ENCODE results near the gene AUTS2. TPM values are rescaled to one million over a fixed set of nuclear protein-coding genes. Genes with fewer than 3 reads are reported as not detected.

The AUTS2 gene
- total RNA-seq, 5 donors from 2014 or later (not counting 1 experiment from before 2014, with no cell fraction given) = 10.6 to 66.2 (median 37.6) TPM

DNA sequence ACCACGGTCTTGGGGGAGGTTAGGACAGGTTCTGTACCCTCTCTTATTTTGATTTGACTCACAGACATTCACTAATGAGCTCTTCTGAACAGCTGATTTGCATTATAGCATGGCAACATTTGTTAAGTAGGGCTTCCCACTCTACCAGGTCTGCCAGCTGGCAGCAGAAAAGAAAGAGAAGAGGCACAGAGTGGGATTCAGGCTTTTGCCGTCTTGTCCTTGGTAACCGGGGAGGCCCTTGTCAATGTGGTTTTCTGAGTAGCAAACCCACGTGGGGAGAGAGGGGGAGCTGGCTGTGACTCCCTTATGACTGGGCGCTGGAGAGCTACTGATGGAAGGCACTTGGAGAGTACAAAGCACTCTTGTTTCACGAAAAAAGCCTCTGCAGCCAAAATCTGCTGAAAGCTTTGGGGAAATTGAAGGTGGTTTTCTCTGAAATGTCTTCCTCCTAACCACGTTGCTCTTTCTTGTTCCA, 1178.4 kb downstream of the AUTS2 start:
- peaks cover 3% of the 10 kb centered on the region for H3K36me3 Mint-ChIP-seq
- peaks cover 42 to 51% (median 43%) of the 10 kb centered on the region in 3 donors for H3K4me1 Mint-ChIP-seq
- WGBS (ENCODE audit: insufficient coverage) = 23% methylated on average over 4 of the region's 7 CpGs
- no peak overlapping the region for H3K4me3 ChIP-seq (ENCODE audit: control insufficient read depth in 1 of 2, extremely low read depth in 1 of 2, low read length in 1 of 2)
- no peaks in the 10 kb centered on the region for H3K27me3 ChIP-seq (replicated peaks in 1 of 2; ENCODE audit: control insufficient read depth in 2 of 2, extremely low read depth in 1 of 2, insufficient read depth in 2 of 2, low read length in 1 of 2)
- H3K9me3 ChIP-seq = no peaks in the 10 kb centered on the region
- H3K9me3 Mint-ChIP-seq = no peaks in the 10 kb centered on the region
- H3K36me3 ChIP-seq (ENCODE audit: control insufficient read depth in 2 of 2, extremely low read depth in 1 of 2, insufficient read depth in 1 of 2, low read length in 1 of 2) = peaks cover 3 to 26% of the 10 kb centered on the region in 2 donors
- ATAC-seq (replicated peaks in 1 of 4) = peak in 3 of 4 experiments; percentile 36 to 43 (median 38)
- CTCF ChIA-PET = no interaction called here
- DNase-seq = peak in 4 of 35 experiments; percentile 5 to 43 (median 18)
- peak overlapping the region; percentile 65 for H3K27ac ChIP-seq (ENCODE audit: low read length)
- peaks cover 0 to 4% of the 10 kb centered on the region in 2 donors for H3K27me3 Mint-ChIP-seq
- H3K27ac Mint-ChIP-seq = peak overlapping the region; percentile 76 to 84
- POLR2A ChIA-PET = interaction anchor here in 1 of 2 donors (0.7 to 1.1 kb wide), 2 partner anchors 11 to 12 kb away, joined by 3 read pairs; no protein-coding TSS in a partner anchor
- peak overlapping the region in 1 of 3 donors; percentile 45 for H3K4me3 Mint-ChIP-seq
- H3K4me1 ChIP-seq (ENCODE audit: control insufficient read depth in 1 of 2, extremely low read depth in 1 of 2, insufficient read depth in 2 of 2, low read length in 2 of 2) = peaks cover 33 to 44% of the 10 kb centered on the region in 2 experiments

DNA sequence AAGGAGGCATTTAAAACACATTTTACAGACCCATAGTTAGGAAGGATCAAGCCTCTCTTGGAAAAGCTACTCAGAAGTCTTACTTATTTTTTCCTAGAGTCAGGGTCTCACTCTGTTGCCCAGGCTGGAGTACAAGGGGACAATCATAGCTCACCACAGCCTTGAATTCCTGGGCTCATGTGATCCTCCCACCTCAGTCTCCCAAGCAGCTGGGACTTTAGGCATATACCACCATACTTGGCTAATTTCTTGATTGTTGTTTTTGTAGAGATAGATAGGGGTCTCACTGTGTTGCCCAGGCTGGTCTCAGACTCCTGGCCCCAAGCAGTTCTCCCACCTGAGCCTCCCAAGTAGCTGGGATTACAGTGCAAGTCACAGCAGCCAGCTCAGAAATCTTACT, 1179.0 kb downstream of the AUTS2 start:
- POLR2A ChIA-PET = interaction anchor here (0.6 to 1.1 kb wide), 2 partner anchors 11 to 319 kb away, joined by 3 read pairs; no protein-coding TSS in a partner anchor
- Mint-ChIP-seq H3K9me3 (no peaks in the 10 kb centered on the region), H3K27me3 (peaks cover 0 to 4% of the 10 kb centered on the region in 2 donors), H3K4me1 (peaks cover 42 to 51% (median 43%) of the 10 kb centered on the region in 3 donors), H3K27ac (peak overlapping the region in 1 of 2 donors; percentile 84), H3K4me3 (peak overlapping the region in 1 of 3 donors; percentile 45), H3K36me3 (no peaks in the 10 kb centered on the region)
- Histone ChIP-seq H3K36me3 (ENCODE audit: control insufficient read depth in 2 of 2, extremely low read depth in 1 of 2, insufficient read depth in 1 of 2, low read length in 1 of 2) (peaks cover 6 to 26% of the 10 kb centered on the region in 2 donors), H3K27me3 (replicated peaks in 1 of 2; ENCODE audit: control insufficient read depth in 2 of 2, extremely low read depth in 1 of 2, insufficient read depth in 2 of 2, low read length in 1 of 2) (no peaks in the 10 kb centered on the region), H3K4me3 (ENCODE audit: control insufficient read depth in 1 of 2, extremely low read depth in 1 of 2, low read length in 1 of 2) (no peak overlapping the region), H3K9me3 (no peaks in the 10 kb centered on the region), H3K27ac (ENCODE audit: low read length) (peak overlapping the region; percentile 65), H3K4me1 (ENCODE audit: control insufficient read depth in 1 of 2, extremely low read depth in 1 of 2, insufficient read depth in 2 of 2, low read length in 2 of 2) (peaks cover 33 to 44% of the 10 kb centered on the region in 2 experiments)
- DNase-seq (no peak), ATAC-seq (replicated peaks in 1 of 4) (no peak)
- CTCF ChIA-PET = interaction anchor here in 1 of 2 donors (1.3 kb wide), 1 partner anchor 11 kb away, joined by 4 read pairs; no protein-coding TSS in a partner anchor

DNA sequence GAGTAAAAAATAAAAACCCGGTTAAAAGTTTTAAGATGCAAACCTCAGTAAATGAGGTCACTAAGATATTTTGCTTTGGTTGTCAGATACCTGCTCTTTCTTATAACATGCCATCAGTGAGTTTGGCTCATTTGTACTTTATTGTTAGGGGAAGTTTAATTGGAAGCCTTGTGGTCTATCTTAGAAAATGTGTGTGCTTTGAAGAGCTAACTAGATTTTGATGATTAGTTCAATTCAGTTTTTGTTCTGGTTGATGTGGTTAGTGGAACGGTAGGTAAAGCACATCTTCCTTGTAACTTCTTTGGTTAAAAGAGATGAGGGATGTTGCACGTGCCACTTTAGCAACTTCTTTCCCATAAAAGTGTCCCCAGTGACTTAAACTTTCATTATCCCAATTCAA, 1180.3 kb downstream of the AUTS2 start:
- Histone ChIP-seq H3K27ac (ENCODE audit: low read length) (peak overlapping the region; percentile 65), H3K4me1 (ENCODE audit: control insufficient read depth in 1 of 2, extremely low read depth in 1 of 2, insufficient read depth in 2 of 2, low read length in 2 of 2) (peaks cover 33 to 40% of the 10 kb centered on the region in 2 experiments), H3K27me3 (replicated peaks in 1 of 2; ENCODE audit: control insufficient read depth in 2 of 2, extremely low read depth in 1 of 2, insufficient read depth in 2 of 2, low read length in 1 of 2) (no peaks in the 10 kb centered on the region), H3K36me3 (ENCODE audit: control insufficient read depth in 2 of 2, extremely low read depth in 1 of 2, insufficient read depth in 1 of 2, low read length in 1 of 2) (peaks cover 6 to 25% of the 10 kb centered on the region in 2 donors), H3K9me3 (no peaks in the 10 kb centered on the region), H3K4me3 (ENCODE audit: control insufficient read depth in 1 of 2, extremely low read depth in 1 of 2, low read length in 1 of 2) (peak overlapping the region in 1 of 2 donors; percentile 24)
- ATAC-seq (replicated peaks in 1 of 4) (peak in 2 of 4 experiments; percentile 42 to 81), DNase-seq (peak in 1 of 35 experiments; percentile 54)
- WGBS (ENCODE audit: insufficient coverage) = no CpG with 5 or more reads among the region's 3 CpGs
- Mint-ChIP-seq H3K27ac (peak overlapping the region; percentile 4 to 18), H3K9me3 (no peaks in the 10 kb centered on the region), H3K27me3 (peaks cover 0 to 4% of the 10 kb centered on the region in 2 donors), H3K4me1 (peaks cover 42 to 51% (median 43%) of the 10 kb centered on the region in 3 donors), H3K4me3 (peak overlapping the region in 2 of 3 donors; percentile 2 to 54), H3K36me3 (no peaks in the 10 kb centered on the region)
- ChIA-PET POLR2A (interaction anchor here (0.6 kb wide), 2 partner anchors 9 to 84 kb away, joined by 3 read pairs; no protein-coding TSS in a partner anchor), CTCF (interaction anchor here in 1 of 2 donors (0.7 to 1.3 kb wide), 4 partner anchors 8 to 34 kb away, joined by 3 read pairs; no protein-coding TSS in a partner anchor)

DNA sequence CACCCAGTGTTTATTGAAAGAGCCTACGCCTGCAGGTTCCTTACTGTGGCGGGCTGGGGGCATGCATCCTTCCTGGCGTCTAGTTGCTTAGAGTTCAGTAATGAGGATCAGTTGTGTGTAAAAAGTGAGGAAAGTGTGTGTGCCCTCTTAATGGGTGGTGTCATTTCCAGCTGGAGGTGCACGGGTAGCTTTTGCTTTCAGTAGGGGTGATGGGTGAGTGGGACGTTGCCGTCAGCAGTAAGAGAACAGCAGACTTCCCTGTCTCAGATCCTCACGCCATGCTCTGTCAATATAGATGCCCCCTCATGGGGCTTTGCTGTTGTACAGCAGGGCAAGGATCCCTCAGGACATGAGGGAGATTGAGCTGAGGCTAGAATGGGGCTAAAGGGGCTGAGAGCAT, 1181.0 kb downstream of the AUTS2 start:
- peak in 1 of 35 experiments; percentile 43 for DNase-seq
- H3K27me3 Mint-ChIP-seq = peaks cover 0 to 4% of the 10 kb centered on the region in 2 donors
- ChIA-PET POLR2A (interaction anchor here in 1 of 2 donors (0.6 kb wide), 1 partner anchor 40 kb away, joined by 3 read pairs; no protein-coding TSS in a partner anchor), CTCF (interaction anchor here in 1 of 2 donors (1.1 to 1.3 kb wide), 2 partner anchors 9 to 22 kb away, joined by 3 read pairs; no protein-coding TSS in a partner anchor)
- H3K9me3 Mint-ChIP-seq = no peaks in the 10 kb centered on the region
- no peaks in the 10 kb centered on the region for H3K27me3 ChIP-seq (replicated peaks in 1 of 2; ENCODE audit: control insufficient read depth in 2 of 2, extremely low read depth in 1 of 2, insufficient read depth in 2 of 2, low read length in 1 of 2)
- peak overlapping the region; percentile 59 to 83 for H3K27ac Mint-ChIP-seq
- H3K36me3 ChIP-seq (ENCODE audit: control insufficient read depth in 2 of 2, extremely low read depth in 1 of 2, insufficient read depth in 1 of 2, low read length in 1 of 2) = peaks cover 6 to 21% of the 10 kb centered on the region in 2 donors
- peaks cover 42 to 51% (median 43%) of the 10 kb centered on the region in 3 donors for H3K4me1 Mint-ChIP-seq
- H3K27ac ChIP-seq (ENCODE audit: low read length) = peak overlapping the region; percentile 65
- H3K4me3 Mint-ChIP-seq = peak overlapping the region; percentile 41 to 58 (median 54)
- no peaks in the 10 kb centered on the region for H3K36me3 Mint-ChIP-seq
- no peaks in the 10 kb centered on the region for H3K9me3 ChIP-seq
- peaks cover 33 to 40% of the 10 kb centered on the region in 2 experiments for H3K4me1 ChIP-seq (ENCODE audit: control insufficient read depth in 1 of 2, extremely low read depth in 1 of 2, insufficient read depth in 2 of 2, low read length in 2 of 2)
- peak overlapping the region in 1 of 2 donors; percentile 24 for H3K4me3 ChIP-seq (ENCODE audit: control insufficient read depth in 1 of 2, extremely low read depth in 1 of 2, low read length in 1 of 2)
- WGBS (ENCODE audit: insufficient coverage) = 65% methylated on average over 3 of the region's 7 CpGs
- peak in 2 of 4 experiments; percentile 54 to 68 for ATAC-seq (replicated peaks in 1 of 4)

DNA sequence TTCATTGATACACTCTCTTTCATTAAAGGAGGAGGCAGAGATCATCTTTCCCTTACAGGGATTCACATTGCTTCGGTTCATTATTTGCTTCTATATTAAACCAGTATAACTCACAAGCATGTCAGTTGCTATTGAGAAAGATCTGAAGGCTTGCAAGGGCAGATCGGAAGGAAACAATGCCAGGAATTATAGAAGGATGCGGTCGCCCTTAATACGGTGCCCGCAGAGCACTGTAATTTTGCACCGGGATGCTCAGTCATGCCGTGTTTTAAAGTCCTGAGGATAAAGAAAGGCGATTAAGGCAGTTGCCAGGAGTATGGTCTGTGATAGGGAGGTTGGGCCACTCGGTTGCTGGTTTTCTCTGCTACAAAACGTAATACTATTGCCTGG, 1183.6 kb downstream of the AUTS2 start:
- CTCF ChIA-PET = no interaction called here
- peaks cover 32 to 34% (median 33%) of the 10 kb centered on the region in 3 donors for H3K4me1 Mint-ChIP-seq
- ATAC-seq (replicated peaks in 1 of 4) = no peak

DNA sequence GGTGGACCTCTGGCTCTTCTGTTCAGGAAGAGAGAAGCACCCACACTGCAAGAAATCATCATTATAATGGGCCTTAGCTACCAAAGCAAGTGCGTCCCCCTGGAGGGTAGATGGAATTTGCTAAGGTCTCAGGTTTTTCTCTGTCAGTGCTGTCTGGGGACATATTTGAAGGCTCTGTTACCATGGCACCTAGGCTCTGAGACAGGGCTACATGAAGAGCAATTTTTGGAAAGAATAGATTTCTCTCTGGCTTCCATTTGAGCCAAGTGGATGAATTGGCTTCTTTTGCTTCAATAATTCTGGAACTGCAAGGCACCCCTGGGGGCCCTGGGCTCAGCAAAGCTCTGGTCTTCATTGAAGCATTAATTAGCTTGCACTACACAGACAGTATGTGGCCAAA, 1184.5 kb downstream of the AUTS2 start:
- WGBS (ENCODE audit: insufficient coverage) = no CpG with 5 or more reads among the region's 1 CpG
- POLR2A ChIA-PET = no interaction called here
- CTCF ChIA-PET = no interaction called here
- H3K36me3 ChIP-seq (ENCODE audit: control insufficient read depth in 2 of 2, extremely low read depth in 1 of 2, insufficient read depth in 1 of 2, low read length in 1 of 2) = peaks cover 10 to 37% of the 10 kb centered on the region in 2 donors
- DNase-seq = no peak
- no peaks in the 10 kb centered on the region for H3K27me3 ChIP-seq (replicated peaks in 1 of 2; ENCODE audit: control insufficient read depth in 2 of 2, extremely low read depth in 1 of 2, insufficient read depth in 2 of 2, low read length in 1 of 2)
- no peaks in the 10 kb centered on the region for H3K9me3 ChIP-seq
- peaks cover 0 to 2% of the 10 kb centered on the region in 2 donors for H3K27me3 Mint-ChIP-seq
- H3K4me1 Mint-ChIP-seq = peaks cover 30 to 36% (median 35%) of the 10 kb centered on the region in 3 donors
- peaks cover 21 to 42% of the 10 kb centered on the region in 2 experiments for H3K4me1 ChIP-seq (ENCODE audit: control insufficient read depth in 1 of 2, extremely low read depth in 1 of 2, insufficient read depth in 2 of 2, low read length in 2 of 2)
- no peak for ATAC-seq (replicated peaks in 1 of 4)
- no peak overlapping the region for H3K4me3 ChIP-seq (ENCODE audit: control insufficient read depth in 1 of 2, extremely low read depth in 1 of 2, low read length in 1 of 2)
- H3K36me3 Mint-ChIP-seq = peaks cover 12% of the 10 kb centered on the region
- no peaks in the 10 kb centered on the region for H3K9me3 Mint-ChIP-seq
- H3K4me3 Mint-ChIP-seq = no peak overlapping the region
- no peak overlapping the region for H3K27ac ChIP-seq (ENCODE audit: low read length)
- H3K27ac Mint-ChIP-seq = no peak overlapping the region

More for the DNA sequence above, 1183.6 kb downstream of the AUTS2 start:
- peaks cover 9% of the 10 kb centered on the region for H3K36me3 Mint-ChIP-seq
- Histone ChIP-seq H3K36me3 (ENCODE audit: control insufficient read depth in 2 of 2, extremely low read depth in 1 of 2, insufficient read depth in 1 of 2, low read length in 1 of 2) (peaks cover 10 to 39% of the 10 kb centered on the region in 2 donors), H3K27me3 (replicated peaks in 1 of 2; ENCODE audit: control insufficient read depth in 2 of 2, extremely low read depth in 1 of 2, insufficient read depth in 2 of 2, low read length in 1 of 2) (no peaks in the 10 kb centered on the region), H3K4me1 (ENCODE audit: control insufficient read depth in 1 of 2, extremely low read depth in 1 of 2, insufficient read depth in 2 of 2, low read length in 2 of 2) (peaks cover 28 to 42% of the 10 kb centered on the region in 2 experiments), H3K4me3 (ENCODE audit: control insufficient read depth in 1 of 2, extremely low read depth in 1 of 2, low read length in 1 of 2) (no peak overlapping the region), H3K9me3 (no peaks in the 10 kb centered on the region), H3K27ac (ENCODE audit: low read length) (no peak overlapping the region)
- H3K9me3 Mint-ChIP-seq = no peaks in the 10 kb centered on the region
- WGBS (ENCODE audit: insufficient coverage) = 91% methylated on average over 8 of the region's 11 CpGs
- DNase-seq = no peak
- POLR2A ChIA-PET = interaction anchor here in 1 of 2 donors (0.6 kb wide), 1 partner anchor 469 kb away, joined by 3 read pairs; no protein-coding TSS in a partner anchor
- peaks cover 0 to 4% of the 10 kb centered on the region in 2 donors for H3K27me3 Mint-ChIP-seq
- H3K27ac Mint-ChIP-seq = no peak overlapping the region
- H3K4me3 Mint-ChIP-seq = no peak overlapping the region

Measured in T-cell (primary cell).